ENCODE results near the gene DENND4B. TPM values are rescaled to one million over a fixed set of nuclear protein-coding genes. Genes with fewer than 3 reads are reported as not detected.

DENND4B gene
- total and polyA plus RNA-seq, 4 experiments from 2014 or later, result 6.9 to 216 (median 123) TPM

GRCh38 chr1:153978274-153978909 lies 31.9 kb upstream of the DENND4B start:
- ChIA-PET CTCF (ENCODE audit: partially characterized antibody) (interaction anchor here (1.0 to 5.2 kb wide), 8 partner anchors 10 to 182 kb away, joined by 3 to 55 read pairs (median 6); partner anchors contain the start of genes CREB3L4, DENND4B, GATAD2B and RAB13), POLR2A (ENCODE audit: partially characterized antibody) (interaction anchor here (0.9 to 7.4 kb wide), 21 partner anchors 10 to 447 kb away, joined by 3 to 164 read pairs (median 7); partner anchors contain the start of genes CHTOP, CREB3L4, CRTC2 and DENND4B)
- Histone ChIP-seq H3K27me3 (ENCODE audit: insufficient read depth, low read length) (no peaks in the 10 kb centered on the region), H3K9me3 (ENCODE audit: control insufficient read depth in 1 of 2, low read length in 2 of 2) (no peaks in the 10 kb centered on the region), H3K36me3 (ENCODE audit: insufficient read depth, low read length) (peaks cover 21% of the 10 kb centered on the region), H3K4me3 (ENCODE audit: low read length in 2 of 2) (peak overlapping the region; percentile 94), H3K27ac (ENCODE audit: low read depth, low read length) (peak overlapping the region; percentile 92), H3K4me1 (ENCODE audit: insufficient read depth, low read length) (peaks cover 25% of the 10 kb centered on the region)
- DNase-seq, result no peak
- intact Hi-C loops (cut with micrococcal nuclease), result no loop called here
- Mint-ChIP-seq H3K4me1 (peaks cover 15 to 47% (median 28%) of the 10 kb centered on the region in 4 donors), H3K9me3 (no peaks in the 10 kb centered on the region), H3K27me3 (no peaks in the 10 kb centered on the region), H3K4me3 (peak overlapping the region; percentile 93 to 98 (median 97)), H3K27ac (peak overlapping the region; percentile 87 to 97 (median 96)), H3K36me3 (peaks cover 15 to 35% of the 10 kb centered on the region in 2 donors)

- Mint-ChIP-seq H3K36me3 (peaks cover 15 to 37% of the 10 kb centered on the region in 2 donors), H3K27ac (peak within 1 kb of the TSS; percentile 96 to 98 (median 97)), H3K27me3 (no peaks in the 10 kb centered on the region), H3K4me3 (peak within 1 kb of the TSS; percentile 93 to 98 (median 97)), H3K9me3 (no peaks in the 10 kb centered on the region), H3K4me1 (peaks cover 15 to 54% (median 29%) of the 10 kb centered on the region in 4 donors)
- intact Hi-C loops (cut with micrococcal nuclease), result loop anchor here (1.0 kb wide), 6 partner anchors 10 to 194 kb away; partner anchors contain the start of genes CREB3L4, CRTC2, GATAD2B and RPS27
- POLR2A ChIA-PET (ENCODE audit: partially characterized antibody), result interaction anchor here (0.6 to 7.4 kb wide), 32 partner anchors 10 to 1344 kb away, joined by 3 to 164 read pairs (median 6); partner anchors contain the start of genes CHTOP, CREB3L4, CRTC2 and DENND4B
- DNase-seq, result peak; percentile 77 to 91 (median 79)
- peak within 1 kb of the TSS; percentile 92 for H3K27ac ChIP-seq (ENCODE audit: low read depth, low read length)
- H3K9me3 ChIP-seq (ENCODE audit: control insufficient read depth in 1 of 2, low read length in 2 of 2), result no peaks in the 10 kb centered on the region
- CTCF ChIA-PET (ENCODE audit: partially characterized antibody), result interaction anchor here (1.0 to 5.2 kb wide), 10 partner anchors 11 to 328 kb away, joined by 3 to 55 read pairs (median 5); partner anchors contain the start of genes CREB3L4, DENND4B, GATAD2B and RAB13
- peak within 1 kb of the TSS; percentile 94 for H3K4me3 ChIP-seq (ENCODE audit: low read length in 2 of 2)
- H3K4me1 ChIP-seq (ENCODE audit: insufficient read depth, low read length), result peaks cover 25% of the 10 kb centered on the region
- H3K36me3 ChIP-seq (ENCODE audit: insufficient read depth, low read length), result peaks cover 29% of the 10 kb centered on the region
- H3K27me3 ChIP-seq (ENCODE audit: insufficient read depth, low read length), result no peaks in the 10 kb centered on the region
These were observed 31.0 kb upstream of the DENND4B start, which contains the start of gene JTB for GRCh38 chr1:153977250-153978240. JTB (minus strand) TSS chr1:153977674; CDS start chr1:153977252, 422 bp downstream.

DNA sequence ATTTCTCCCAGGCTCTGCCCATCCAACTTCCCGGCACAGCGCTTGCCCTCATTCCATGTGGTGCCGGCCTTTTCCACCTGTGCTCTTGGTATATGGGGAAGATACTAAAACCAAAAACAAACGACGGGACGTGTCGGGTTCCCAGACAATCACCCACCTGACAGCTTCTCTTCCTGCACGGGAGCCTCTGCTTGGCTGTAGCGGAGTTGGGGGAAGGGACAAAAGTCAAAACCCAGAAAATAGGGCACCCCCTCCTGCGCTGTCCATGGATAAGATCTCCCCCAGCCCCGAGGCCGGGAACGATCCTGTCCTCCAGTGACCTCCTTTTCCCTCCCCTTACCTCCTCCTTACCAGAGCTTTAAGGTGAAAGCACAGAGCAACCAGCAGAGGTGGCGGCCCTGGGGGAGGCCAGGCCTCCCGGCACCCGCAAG lies 30.3 kb upstream of the DENND4B start:
- H3K27me3 ChIP-seq (ENCODE audit: insufficient read depth, low read length), result no peaks in the 10 kb centered on the region
- H3K9me3 Mint-ChIP-seq, result no peaks in the 10 kb centered on the region
- peak overlapping the region; percentile 94 for H3K4me3 ChIP-seq (ENCODE audit: low read length in 2 of 2)
- no peaks in the 10 kb centered on the region for H3K9me3 ChIP-seq (ENCODE audit: control insufficient read depth in 1 of 2, low read length in 2 of 2)
- peaks cover 29% of the 10 kb centered on the region for H3K36me3 ChIP-seq (ENCODE audit: insufficient read depth, low read length)
- CTCF ChIA-PET (ENCODE audit: partially characterized antibody), result interaction anchor here (0.9 to 5.2 kb wide), 8 partner anchors 10 to 327 kb away, joined by 3 to 55 read pairs (median 10); partner anchors contain the start of genes CREB3L4, CRTC2, DENND4B and GATAD2B
- DNase-seq, result peak in 1 of 5 donors; percentile 16
- intact Hi-C loops (cut with micrococcal nuclease), result loop anchor here (1.0 kb wide), 6 partner anchors 10 to 194 kb away; partner anchors contain the start of genes CREB3L4, CRTC2, GATAD2B and RPS27
- peaks cover 25% of the 10 kb centered on the region for H3K4me1 ChIP-seq (ENCODE audit: insufficient read depth, low read length)
- H3K4me1 Mint-ChIP-seq, result peaks cover 18 to 61% (median 34%) of the 10 kb centered on the region in 4 donors
- H3K27ac Mint-ChIP-seq, result peak overlapping the region; percentile 96 to 98 (median 97)
- H3K27ac ChIP-seq (ENCODE audit: low read depth, low read length), result peak overlapping the region; percentile 92
- POLR2A ChIA-PET (ENCODE audit: partially characterized antibody), result interaction anchor here (0.6 to 7.4 kb wide), 22 partner anchors 10 to 443 kb away, joined by 3 to 164 read pairs (median 6); partner anchors contain the start of genes CHTOP, CREB3L4, CRTC2 and DENND4B
- peak overlapping the region; percentile 93 to 98 (median 97) for H3K4me3 Mint-ChIP-seq
- H3K36me3 Mint-ChIP-seq, result peaks cover 15 to 37% of the 10 kb centered on the region in 2 donors
- H3K27me3 Mint-ChIP-seq, result no peaks in the 10 kb centered on the region

DNA sequence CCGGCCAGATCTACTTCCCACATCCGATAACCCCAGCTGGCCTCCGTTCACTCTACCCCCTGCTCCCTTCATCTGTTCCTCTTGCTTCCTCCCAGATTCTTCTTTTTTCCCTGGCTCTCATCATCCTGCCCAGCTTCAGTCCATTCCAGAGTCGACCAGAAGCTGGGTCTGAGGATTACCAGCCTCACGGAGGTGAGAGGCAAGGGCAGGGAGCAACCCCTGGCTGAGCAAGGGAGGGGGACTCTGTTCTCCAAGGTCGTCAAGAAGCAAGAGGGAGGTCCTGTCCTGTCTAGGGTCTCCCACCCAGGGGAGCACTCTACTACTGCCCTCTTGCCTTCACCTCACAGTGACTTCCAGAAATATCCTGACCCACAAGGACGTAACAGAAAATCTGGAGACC lies 27.0 kb upstream of the DENND4B start:
- H3K27me3 Mint-ChIP-seq, result no peaks in the 10 kb centered on the region
- H3K27me3 ChIP-seq (ENCODE audit: insufficient read depth, low read length), result no peaks in the 10 kb centered on the region

DNA sequence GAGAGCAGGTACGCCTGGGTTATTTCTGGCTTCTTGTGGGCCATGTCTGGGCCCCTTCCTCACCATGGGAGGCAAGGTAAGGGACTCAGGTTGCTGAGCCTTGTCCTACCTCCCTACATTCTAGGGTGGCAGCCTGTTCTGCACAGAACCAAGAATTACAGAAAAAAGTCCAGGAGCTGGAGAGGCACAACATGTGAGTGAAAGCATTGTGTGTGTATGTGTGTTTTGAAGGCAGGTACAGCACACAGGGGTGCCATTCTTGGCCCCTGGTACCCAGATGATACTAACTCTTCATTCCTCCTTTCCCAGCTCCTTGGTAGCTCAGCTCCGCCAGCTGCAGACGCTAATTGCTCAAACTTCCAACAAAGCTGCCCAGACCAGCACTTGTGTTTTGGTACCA lies 26.6 kb upstream of the DENND4B start:
- DNase-seq, result no peak
- Mint-ChIP-seq H3K36me3 (peaks cover 15 to 37% of the 10 kb centered on the region in 2 donors), H3K4me1 (peaks cover 17 to 58% (median 31%) of the 10 kb centered on the region in 4 donors), H3K4me3 (no peak overlapping the region), H3K27ac (peak overlapping the region in 4 of 7 donors; percentile 49 to 72 (median 60)), H3K9me3 (no peaks in the 10 kb centered on the region), H3K27me3 (no peaks in the 10 kb centered on the region)
- no peak overlapping the region for H3K27ac ChIP-seq (ENCODE audit: low read depth, low read length)
- H3K4me3 ChIP-seq (ENCODE audit: low read length in 2 of 2), result no peak overlapping the region
- ChIA-PET POLR2A (ENCODE audit: partially characterized antibody) (interaction anchor here (1.2 to 7.4 kb wide), 6 partner anchors 10 to 50 kb away, joined by 3 to 164 read pairs (median 40); partner anchors contain the start of genes CRTC2, GATAD2B, RAB13 and RPS27), CTCF (ENCODE audit: partially characterized antibody) (interaction anchor here (1.7 kb wide), 1 partner anchor 176 kb away, joined by 6 read pairs; no protein-coding TSS in a partner anchor)
- no peaks in the 10 kb centered on the region for H3K27me3 ChIP-seq (ENCODE audit: insufficient read depth, low read length)
- H3K9me3 ChIP-seq (ENCODE audit: control insufficient read depth in 1 of 2, low read length in 2 of 2), result no peaks in the 10 kb centered on the region
- H3K4me1 ChIP-seq (ENCODE audit: insufficient read depth, low read length), result peaks cover 24% of the 10 kb centered on the region
- peaks cover 29% of the 10 kb centered on the region for H3K36me3 ChIP-seq (ENCODE audit: insufficient read depth, low read length)
- intact Hi-C loops (cut with micrococcal nuclease), result no loop called here

More for the DNA sequence above, 27.0 kb upstream of the DENND4B start:
- Mint-ChIP-seq H3K4me3 (no peak overlapping the region), H3K4me1 (peaks cover 18 to 62% (median 33%) of the 10 kb centered on the region in 4 donors), H3K36me3 (peaks cover 15 to 37% of the 10 kb centered on the region in 2 donors), H3K9me3 (no peaks in the 10 kb centered on the region), H3K27ac (peak overlapping the region in 1 of 7 donors; percentile 49)
- no peak for DNase-seq
- intact Hi-C loops (cut with micrococcal nuclease), result no loop called here
- POLR2A ChIA-PET (ENCODE audit: partially characterized antibody), result interaction anchor here (1.2 to 7.4 kb wide), 5 partner anchors 10 to 51 kb away, joined by 3 to 164 read pairs (median 70); partner anchors contain the start of genes CRTC2, GATAD2B, RAB13 and RPS27
- Histone ChIP-seq H3K4me3 (ENCODE audit: low read length in 2 of 2) (no peak overlapping the region), H3K27ac (ENCODE audit: low read depth, low read length) (no peak overlapping the region), H3K4me1 (ENCODE audit: insufficient read depth, low read length) (peaks cover 24% of the 10 kb centered on the region), H3K36me3 (ENCODE audit: insufficient read depth, low read length) (peaks cover 29% of the 10 kb centered on the region), H3K9me3 (ENCODE audit: control insufficient read depth in 1 of 2, low read length in 2 of 2) (no peaks in the 10 kb centered on the region)
- CTCF ChIA-PET (ENCODE audit: partially characterized antibody), result interaction anchor here (1.7 to 5.2 kb wide), 2 partner anchors 9 to 177 kb away, joined by 6 to 55 read pairs; partner anchors contain the start of genes CREB3L4 and SLC39A1

DNA sequence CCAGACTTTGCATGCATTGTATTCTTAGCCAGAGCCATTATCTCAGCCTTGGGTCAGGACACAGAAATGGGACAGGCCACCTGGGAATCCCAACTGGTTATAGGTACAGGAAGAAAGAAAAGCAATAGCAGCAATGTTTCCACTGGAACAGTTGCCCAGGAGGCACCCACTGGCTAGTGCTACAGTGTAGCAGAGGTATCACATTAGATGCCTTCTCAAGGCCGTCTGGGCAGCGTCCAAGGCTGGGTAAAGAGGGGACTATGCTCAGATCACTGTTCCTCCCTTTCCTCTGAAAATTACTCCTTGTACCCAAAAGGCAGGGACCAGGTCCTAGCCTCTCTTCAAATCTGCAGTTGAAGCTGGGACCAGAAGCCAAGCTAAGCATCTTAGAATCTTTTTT lies 23.8 kb upstream of the DENND4B start:
- ChIA-PET CTCF (ENCODE audit: partially characterized antibody) (interaction anchor here (0.7 kb wide), 2 partner anchors 17 to 27 kb away, joined by 4 read pairs; no protein-coding TSS in a partner anchor), POLR2A (ENCODE audit: partially characterized antibody) (interaction anchor here (0.9 to 1.2 kb wide), 2 partner anchors 14 to 189 kb away, joined by 3 read pairs; no protein-coding TSS in a partner anchor)
- Mint-ChIP-seq H3K27ac (peak overlapping the region in 4 of 7 donors; percentile 41 to 76 (median 54)), H3K9me3 (no peaks in the 10 kb centered on the region), H3K27me3 (no peaks in the 10 kb centered on the region), H3K4me3 (no peak overlapping the region), H3K36me3 (peaks cover 9 to 24% of the 10 kb centered on the region in 2 donors), H3K4me1 (peaks cover 19 to 59% (median 35%) of the 10 kb centered on the region in 4 donors)
- Histone ChIP-seq H3K27ac (ENCODE audit: low read depth, low read length) (no peak overlapping the region), H3K27me3 (ENCODE audit: insufficient read depth, low read length) (no peaks in the 10 kb centered on the region), H3K9me3 (ENCODE audit: control insufficient read depth in 1 of 2, low read length in 2 of 2) (no peaks in the 10 kb centered on the region), H3K4me3 (ENCODE audit: low read length in 2 of 2) (no peak overlapping the region), H3K4me1 (ENCODE audit: insufficient read depth, low read length) (peaks cover 29% of the 10 kb centered on the region), H3K36me3 (ENCODE audit: insufficient read depth, low read length) (peaks cover 22% of the 10 kb centered on the region)
- no peak for DNase-seq
- intact Hi-C loops (cut with micrococcal nuclease), result no loop called here

Data from CD4-positive, alpha-beta memory T cell (primary cell).